ENCODE data around the gene CLK1. TPM values are rescaled to one million over a fixed set of nuclear protein-coding genes. Genes with fewer than 3 reads are reported as not detected.
A peak's percentile ranks its signal among the peaks of the same experiment; 100 is the strongest.

CLK1 gene
- total RNA-seq, 4 donors from 2014 or later, result 187 to 265 (median 234) TPM

GRCh38 chr2:200814917-200815316 is 49.5 kb downstream of the CLK1 start:
- Histone ChIP-seq H3K4me3 (no peak overlapping the region), H3K9me3 (no peaks in the 10 kb centered on the region), H3K36me3 (no peaks in the 10 kb centered on the region), H3K27ac (no peak overlapping the region), H3K27me3 (no peaks in the 10 kb centered on the region), H3K4me1 (peaks cover 0 to 12% of the 10 kb centered on the region in 2 donors)
- intact Hi-C loops (cut with DNase I; ENCODE audit: low total_unique reads), result loop anchor here (5.0 kb wide), 1 partner anchor 103 kb away; no protein-coding TSS in a partner anchor
- TF ChIP-seq POLR2A (IDR thresholded peaks at IDR 0.05), result no peak
- TF ChIP-seq, protein P1, sequence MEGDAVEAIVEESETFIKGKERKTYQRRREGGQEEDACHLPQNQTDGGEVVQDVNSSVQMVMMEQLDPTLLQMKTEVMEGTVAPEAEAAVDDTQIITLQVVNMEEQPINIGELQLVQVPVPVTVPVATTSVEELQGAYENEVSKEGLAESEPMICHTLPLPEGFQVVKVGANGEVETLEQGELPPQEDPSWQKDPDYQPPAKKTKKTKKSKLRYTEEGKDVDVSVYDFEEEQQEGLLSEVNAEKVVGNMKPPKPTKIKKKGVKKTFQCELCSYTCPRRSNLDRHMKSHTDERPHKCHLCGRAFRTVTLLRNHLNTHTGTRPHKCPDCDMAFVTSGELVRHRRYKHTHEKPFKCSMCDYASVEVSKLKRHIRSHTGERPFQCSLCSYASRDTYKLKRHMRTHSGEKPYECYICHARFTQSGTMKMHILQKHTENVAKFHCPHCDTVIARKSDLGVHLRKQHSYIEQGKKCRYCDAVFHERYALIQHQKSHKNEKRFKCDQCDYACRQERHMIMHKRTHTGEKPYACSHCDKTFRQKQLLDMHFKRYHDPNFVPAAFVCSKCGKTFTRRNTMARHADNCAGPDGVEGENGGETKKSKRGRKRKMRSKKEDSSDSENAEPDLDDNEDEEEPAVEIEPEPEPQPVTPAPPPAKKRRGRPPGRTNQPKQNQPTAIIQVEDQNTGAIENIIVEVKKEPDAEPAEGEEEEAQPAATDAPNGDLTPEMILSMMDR (IDR thresholded peaks at IDR 0.05), result no peak
- DNase-seq, result no peak

- intact Hi-C loops (cut with DNase I; ENCODE audit: low total_unique reads), result loop anchor here (5.0 kb wide), 1 partner anchor 102 kb away; no protein-coding TSS in a partner anchor
- Histone ChIP-seq H3K4me3 (no peak overlapping the region), H3K9me3 (no peaks in the 10 kb centered on the region), H3K4me1 (peaks cover 0 to 12% of the 10 kb centered on the region in 2 donors), H3K36me3 (no peaks in the 10 kb centered on the region), H3K27me3 (no peaks in the 10 kb centered on the region), H3K27ac (no peak overlapping the region)
- no peak for DNase-seq
- TF ChIP-seq, protein P1 (IDR thresholded peaks at IDR 0.05), result no peak
- TF ChIP-seq POLR2A (IDR thresholded peaks at IDR 0.05), result no peak
Observed at GRCh38 chr2:200814276-200814815, 50.1 kb downstream of the CLK1 start.

- Histone ChIP-seq H3K27ac (peak overlapping the region; percentile 97 to 99), H3K4me3 (peak overlapping the region; percentile 62 to 84), H3K27me3 (no peaks in the 10 kb centered on the region), H3K4me1 (peaks cover 0 to 12% of the 10 kb centered on the region in 2 donors), H3K9me3 (no peaks in the 10 kb centered on the region), H3K36me3 (no peaks in the 10 kb centered on the region)
- peak; percentile 54 to 61 for DNase-seq
- intact Hi-C loops (cut with DNase I; ENCODE audit: low total_unique reads), result loop anchor here (5.0 kb wide), 1 partner anchor 100 kb away; no protein-coding TSS in a partner anchor
- TF ChIP-seq, protein P1 (IDR thresholded peaks at IDR 0.05), result peak; percentile 29 to 57 (median 48)
- no peak for TF ChIP-seq POLR2A (IDR thresholded peaks at IDR 0.05)
Observed at GRCh38 chr2:200812122-200813022, 52.1 kb downstream of the CLK1 start.

DNA sequence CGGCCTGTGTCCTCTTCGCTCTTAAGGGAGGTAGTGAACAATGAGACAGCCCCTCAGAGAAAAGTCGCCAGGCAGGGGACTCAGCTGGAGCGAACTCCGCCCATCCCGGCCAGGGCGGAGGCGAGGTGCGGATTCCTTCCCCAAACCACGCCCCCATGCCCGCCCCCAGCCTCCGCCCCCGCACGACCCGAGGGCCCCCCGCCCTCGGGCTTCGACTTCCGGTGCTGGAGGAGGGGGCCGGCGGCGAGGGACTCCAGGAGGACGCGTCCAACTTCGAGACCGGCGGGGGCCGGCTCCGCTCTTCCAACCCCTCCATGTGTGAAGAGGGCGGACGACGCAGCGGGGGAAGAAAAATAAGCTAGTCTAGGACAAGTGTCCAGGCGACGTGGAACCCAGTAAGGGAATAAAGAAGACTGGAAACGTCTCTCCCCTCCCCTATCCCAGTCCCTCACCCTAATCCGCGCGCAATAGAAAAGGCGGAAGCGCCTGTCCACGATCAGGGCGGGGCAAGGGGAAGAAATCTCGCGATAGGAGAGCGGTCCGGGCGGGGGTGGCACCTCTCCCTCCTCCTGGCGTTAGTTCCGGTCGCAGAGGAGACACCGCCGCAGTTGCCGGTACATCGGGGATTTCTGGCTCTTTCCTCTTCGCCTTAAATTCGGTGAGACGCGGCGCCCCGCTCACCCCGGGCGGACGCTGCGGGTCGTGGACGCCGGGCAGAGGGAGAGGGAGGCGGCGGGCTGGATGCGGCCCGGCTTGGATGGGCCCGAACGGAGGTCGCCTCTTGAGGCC is 52.9 kb downstream of the CLK1 start, which contains the start of gene BZW1:
Gene BZW1, plus strand, starts transcription at position 578 of the 789 bp plus-strand sequence. CDS start 1,308 bp downstream, outside the sequence.
- Histone ChIP-seq H3K27ac (peak within 1 kb of the TSS; percentile 97 to 99), H3K4me3 (peak within 1 kb of the TSS; percentile 62 to 84), H3K4me1 (peaks cover 0 to 12% of the 10 kb centered on the region in 2 donors), H3K9me3 (no peaks in the 10 kb centered on the region), H3K36me3 (no peaks in the 10 kb centered on the region), H3K27me3 (no peaks in the 10 kb centered on the region)
- peak; percentile 96 to 97 for DNase-seq
- peak; percentile 79 to 85 for TF ChIP-seq POLR2A (IDR thresholded peaks at IDR 0.05)
- TF ChIP-seq, protein P1 (IDR thresholded peaks at IDR 0.05), result peak in 1 of 4 experiments; percentile 7
- intact Hi-C loops (cut with DNase I; ENCODE audit: low total_unique reads), result loop anchor here (5.0 kb wide), 1 partner anchor 99 kb away; no protein-coding TSS in a partner anchor
